DMS153 (cell line): ENCODE data around the gene CAPN6.

Experiments used
- DNase-seq: peaks from one replicate; lab custom pipeline; 2025; lab: John Stamatoyannopoulos, UW

The CAPN6 gene

DNA sequence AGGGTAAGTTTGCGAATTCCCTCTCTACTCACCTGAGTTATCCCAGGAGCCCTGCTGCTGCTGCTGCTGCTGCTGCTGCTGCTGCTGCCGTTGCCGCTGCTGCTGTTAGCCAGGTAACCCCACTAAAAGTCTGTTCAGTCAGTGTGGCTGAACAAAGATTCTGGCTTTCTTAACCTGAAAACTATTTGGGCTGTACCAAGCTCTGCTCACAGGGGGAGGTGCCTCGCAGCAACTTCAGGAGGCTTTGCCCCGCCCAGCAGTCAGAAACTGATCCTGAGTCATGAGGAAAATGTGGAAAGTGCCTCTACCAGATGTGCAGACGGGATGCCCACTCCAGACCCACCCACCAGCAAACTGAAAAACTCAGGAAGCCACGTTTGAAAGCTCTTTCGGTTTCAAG is at the start of gene CAPN6:
TSS of gene CAPN6 (minus strand) at position 145 of the 400 bp plus-strand sequence. CDS start 6,547 bp downstream, outside the sequence.
- no peak for DNase-seq

GRCh38 chrX:111319451-111319850 is 49.2 kb upstream of the CAPN6 start:
- DNase-seq: no peak

GRCh38 chrX:111318901-111319300 is 48.6 kb upstream of the CAPN6 start:
- no peak for DNase-seq

DNA sequence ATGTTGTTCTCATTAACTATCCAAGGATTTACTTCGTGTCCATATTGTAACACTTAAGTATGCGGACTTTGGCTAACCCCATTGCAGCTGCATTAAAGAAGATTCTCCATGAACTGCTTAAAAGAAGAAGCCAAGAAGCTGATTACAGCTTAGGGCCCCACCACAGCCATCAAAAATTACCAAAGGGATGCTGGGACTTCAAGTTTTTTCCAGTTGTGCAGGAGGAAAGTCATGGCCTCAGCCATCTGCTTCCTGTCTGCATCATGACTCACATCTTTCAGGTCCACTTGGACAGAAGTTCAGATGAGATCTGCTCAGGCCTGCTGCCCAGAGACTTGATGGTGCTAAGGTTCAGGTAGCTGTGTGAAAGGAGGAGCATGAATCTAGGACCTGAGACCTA is 38.8 kb upstream of the CAPN6 start:
- DNase-seq: no peak

DNA sequence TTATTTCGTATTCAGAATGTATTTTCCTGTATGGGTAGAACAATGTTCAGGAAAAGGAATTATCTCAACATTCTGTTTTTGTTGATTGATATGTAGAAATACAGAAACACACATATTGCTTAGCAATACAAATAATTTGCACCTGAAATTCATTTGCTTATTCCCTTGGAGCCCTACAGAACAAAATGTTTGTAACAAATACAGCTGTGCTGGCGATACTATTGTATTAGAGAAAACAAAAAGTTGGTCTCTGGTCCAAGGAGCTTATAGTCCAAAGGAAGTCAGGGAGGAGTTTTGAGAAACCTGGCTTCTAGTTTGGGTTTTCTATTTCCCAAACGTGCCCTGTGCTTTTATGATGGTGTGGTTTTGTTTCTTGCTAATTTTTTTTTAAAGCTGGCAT is 37.8 kb upstream of the CAPN6 start:
- DNase-seq: no peak

GRCh38 chrX:111302284-111302683 is 32.0 kb upstream of the CAPN6 start:
- no peak for DNase-seq

GRCh38 chrX:111288841-111289240 is 18.6 kb upstream of the CAPN6 start:
- DNase-seq: no peak

- no peak for DNase-seq
Observed at GRCh38 chrX:111284631-111285293, 14.5 kb upstream of the CAPN6 start.

GRCh38 chrX:111283446-111283845 is 13.2 kb upstream of the CAPN6 start:
- no peak for DNase-seq

DNA sequence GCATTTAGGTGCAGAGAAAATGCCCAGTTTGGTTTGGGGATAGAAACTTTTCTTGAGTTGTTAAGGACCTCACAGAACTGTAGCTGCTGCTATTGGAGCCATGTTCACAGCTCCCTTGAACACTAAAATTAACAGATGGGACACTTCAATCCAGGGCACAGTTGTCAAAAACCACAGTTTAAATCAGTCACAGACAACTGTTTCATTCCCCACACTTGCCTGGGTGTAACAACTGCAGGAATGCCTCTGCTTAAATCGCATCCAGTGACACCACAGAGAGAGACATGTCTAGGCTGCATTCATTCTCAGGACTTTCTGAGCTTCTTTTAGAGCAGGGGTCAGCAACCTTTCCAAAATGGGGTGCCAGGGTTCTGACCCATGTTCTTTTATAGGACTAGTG is 12.7 kb upstream of the CAPN6 start:
- no peak for DNase-seq

DNA sequence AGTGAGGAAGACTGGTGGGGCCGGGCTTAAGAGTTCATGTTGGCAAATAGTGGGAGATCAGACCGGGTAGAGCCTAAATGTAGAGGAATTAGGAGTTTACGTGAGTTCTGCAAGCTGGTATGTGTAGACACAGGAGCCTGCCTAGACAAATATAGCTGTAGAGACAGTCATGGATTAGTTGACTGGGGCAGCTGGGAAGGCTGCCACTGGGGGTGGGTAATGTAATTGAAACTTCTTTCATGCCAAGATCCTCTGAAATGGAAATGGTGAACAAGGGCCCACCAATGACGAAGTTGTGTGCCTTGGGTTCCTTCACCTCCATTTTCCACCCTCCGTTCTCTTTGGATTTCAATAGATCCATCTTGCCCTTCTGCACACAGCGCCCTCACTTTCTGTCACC is 11.9 kb upstream of the CAPN6 start:
- no peak for DNase-seq

DNA sequence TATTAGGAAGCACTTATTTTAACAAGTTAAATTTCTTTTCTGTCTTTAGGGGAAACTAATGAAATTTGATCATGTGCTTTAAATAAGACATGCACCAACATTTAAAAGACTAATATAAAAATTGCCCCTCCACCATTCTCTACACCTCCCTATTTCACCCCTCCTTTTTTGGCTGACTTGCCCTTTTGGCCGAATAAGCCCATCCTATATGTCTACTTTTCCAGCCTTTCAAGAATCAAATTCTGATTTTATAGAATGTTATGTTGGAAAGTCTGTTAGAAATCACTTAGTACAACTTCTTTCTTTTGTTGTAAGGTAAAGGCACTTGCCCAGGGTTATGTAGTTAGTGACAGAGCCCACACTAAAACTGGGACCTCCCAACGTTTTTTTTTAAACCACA is 1.8 kb downstream of the CAPN6 start:
- DNase-seq: no peak

DNA sequence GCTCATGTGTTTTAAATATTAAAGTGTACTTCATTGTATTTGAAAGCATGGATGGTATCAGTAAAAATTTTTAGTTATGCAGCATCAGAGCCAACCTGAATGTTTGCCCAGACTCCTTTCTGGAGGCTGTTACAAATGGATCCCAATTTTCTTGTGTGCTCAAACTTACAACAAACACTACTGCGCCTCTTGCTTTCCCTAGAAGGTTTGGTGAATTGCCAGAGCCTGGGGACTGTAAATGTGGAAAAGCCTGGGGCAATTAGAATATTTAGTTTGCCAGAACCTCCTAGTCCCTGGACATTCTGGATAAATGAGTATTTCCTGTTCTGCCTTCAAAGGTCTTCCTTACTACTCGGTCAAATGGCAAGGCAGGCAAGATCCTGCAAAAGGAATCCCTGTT is 4.8 kb downstream of the CAPN6 start:
- no peak for DNase-seq

DNA sequence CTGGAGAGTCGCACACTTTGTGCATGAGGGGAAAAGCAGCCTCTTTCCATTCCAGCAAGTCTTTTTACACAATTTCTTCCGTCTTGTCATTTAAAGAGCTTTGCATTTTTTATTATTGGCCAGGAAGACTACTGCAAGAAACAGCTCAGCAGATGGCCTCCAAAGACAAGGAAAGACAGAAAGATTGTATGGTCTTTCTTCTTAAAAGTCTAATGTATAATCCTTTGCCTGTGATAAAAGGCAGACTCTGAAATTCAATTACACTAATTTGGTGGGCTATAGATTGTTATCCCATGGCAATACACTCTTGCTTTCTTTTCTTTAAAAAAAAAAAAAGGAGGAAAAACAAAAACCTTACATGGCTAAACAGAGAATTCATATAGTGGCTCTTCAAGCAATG is 5.9 kb downstream of the CAPN6 start:
- DNase-seq: no peak

DNA sequence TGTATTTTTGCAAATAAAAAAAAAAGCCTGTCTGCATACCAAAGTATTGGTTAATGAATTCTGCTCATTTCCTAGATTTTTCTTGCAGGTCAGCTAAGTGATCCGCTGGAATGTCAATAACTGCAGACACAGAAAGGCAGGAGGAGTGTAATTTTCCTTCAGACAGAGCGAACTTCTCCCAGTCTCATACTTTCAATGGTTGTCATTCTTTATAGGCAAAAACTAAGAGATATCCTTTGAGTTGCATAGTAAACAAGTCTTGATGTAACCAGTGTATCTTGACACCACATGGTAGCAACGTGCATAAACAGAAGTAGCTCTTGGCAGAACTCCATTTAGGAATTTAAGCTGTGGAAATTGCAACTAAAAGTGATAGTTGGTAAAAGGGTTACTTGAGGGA is 8.2 kb downstream of the CAPN6 start:
- no peak for DNase-seq

- no peak for DNase-seq
Observed at GRCh38 chrX:111260451-111260850, 9.8 kb downstream of the CAPN6 start.

DNA sequence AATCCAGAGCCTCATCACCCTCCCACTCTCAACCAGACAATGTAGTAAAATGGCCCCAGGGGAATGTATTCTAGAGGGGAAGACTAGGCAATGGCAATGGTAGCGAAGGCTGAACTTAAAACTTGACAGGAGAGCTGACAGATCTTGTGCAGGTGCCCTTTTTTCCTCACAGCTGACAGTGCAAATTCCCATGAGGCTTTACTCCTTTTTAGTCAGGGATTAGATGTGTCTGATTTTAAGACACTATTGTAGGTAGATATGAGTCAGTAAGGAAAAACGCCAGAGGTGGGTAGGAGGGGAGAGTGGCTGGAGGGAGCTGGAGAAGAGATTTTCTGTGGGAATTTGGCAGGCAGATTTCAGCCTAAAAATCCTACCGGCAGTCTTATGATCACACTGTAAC is 10.7 kb downstream of the CAPN6 start:
- no peak for DNase-seq

DNA sequence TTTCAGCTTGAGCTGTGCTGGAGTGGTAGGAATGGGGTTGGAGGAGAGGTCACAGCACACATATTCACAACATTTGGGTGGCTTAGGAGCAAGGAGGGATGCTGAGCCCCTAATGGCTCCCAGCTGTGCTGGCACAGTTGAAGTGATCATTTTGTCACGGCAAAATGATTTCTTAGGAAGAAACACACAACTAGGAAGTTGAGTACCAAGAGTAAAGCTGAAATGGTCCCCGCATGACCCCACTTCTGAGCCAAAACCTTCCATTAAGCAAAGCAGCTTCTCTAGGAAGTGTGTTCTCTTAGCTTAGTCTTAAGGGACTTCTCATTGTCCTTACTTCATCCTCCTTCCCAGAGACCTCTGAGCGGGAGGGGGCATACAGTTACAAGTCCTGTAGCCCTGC is 12.6 kb downstream of the CAPN6 start:
- no peak for DNase-seq

- DNase-seq: no peak
Observed at GRCh38 chrX:111254896-111255693, 15.2 kb downstream of the CAPN6 start.

- DNase-seq: no peak
Observed at GRCh38 chrX:111244235-111244750, 26.0 kb downstream of the CAPN6 start.

GRCh38 chrX:111216293-111216801 is 53.9 kb downstream of the CAPN6 start:
- DNase-seq: no peak

DNA sequence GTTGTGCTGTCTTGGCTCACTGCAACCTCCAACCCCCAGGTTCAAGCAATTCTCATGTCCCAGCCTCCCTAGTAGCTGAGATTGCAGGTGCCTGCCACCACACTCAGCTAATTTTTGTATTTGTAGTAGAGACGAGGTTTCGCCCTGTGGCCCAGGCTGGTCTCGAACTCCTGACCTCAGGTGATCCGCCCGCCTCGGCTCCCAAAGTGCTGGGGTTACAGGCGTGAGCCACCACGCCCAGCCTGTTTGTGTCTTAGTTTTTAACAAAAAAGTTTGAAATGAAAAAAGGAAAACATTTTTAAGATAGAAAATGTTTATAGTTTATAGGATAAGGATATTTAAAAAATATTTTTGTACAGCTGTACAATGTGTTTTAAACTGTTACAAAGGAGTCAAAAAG is 62.4 kb downstream of the CAPN6 start:
- DNase-seq: no peak

DNA sequence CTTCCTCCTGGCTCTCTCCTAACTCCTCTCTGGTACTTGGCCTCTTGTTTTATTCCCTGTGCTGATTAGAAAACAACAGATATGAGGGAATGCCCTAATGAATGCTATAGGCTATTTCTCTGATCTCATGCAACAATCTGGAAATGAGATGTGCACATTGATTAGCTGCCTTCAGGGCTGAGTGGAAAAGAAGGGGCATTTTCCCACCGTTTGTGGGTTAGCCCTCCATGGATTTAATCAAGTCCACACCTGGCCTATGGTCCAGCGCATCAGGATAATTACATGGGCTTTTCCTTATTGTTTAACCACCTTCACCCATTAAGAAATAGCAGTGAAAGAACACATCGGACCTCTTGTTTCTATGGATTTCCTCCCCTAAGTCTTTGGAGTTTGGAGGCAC is 70.0 kb downstream of the CAPN6 start:
- DNase-seq: no peak
